ENCODE results near the gene C3orf33. TPM values are rescaled to one million over a fixed set of nuclear protein-coding genes. Genes with fewer than 3 reads are reported as not detected.

The C3orf33 gene
- total and polyA plus RNA-seq, 4 donors: 1.2 to 2.4 (median 1.7) TPM

- no peaks in the 10 kb centered on the region for H3K27me3 ChIP-seq (ENCODE audit: control insufficient read depth in 4 of 4, insufficient read depth in 4 of 4, low read length in 3 of 4)
- WGBS: 3% methylated on average over 33 of the region's 33 CpGs
- H3K9ac ChIP-seq (ENCODE audit: low read depth in 1 of 2, low read length in 2 of 2): peak within 1 kb of the TSS; percentile 28 to 61
- peaks cover 0 to 16% (median 8%) of the 10 kb centered on the region in 4 donors for H3K4me1 ChIP-seq (ENCODE audit: control insufficient read depth in 4 of 4, insufficient read depth in 4 of 4, low read length in 3 of 4)
- H3K36me3 ChIP-seq (ENCODE audit: control insufficient read depth in 4 of 4, insufficient read depth in 3 of 4, low read depth in 1 of 4, low read length in 3 of 4): no peaks in the 10 kb centered on the region
- peak; percentile 39 for DNase-seq (ENCODE audit: low spot score)
- H3K9me3 ChIP-seq (ENCODE audit: control insufficient read depth in 4 of 4, low read length in 3 of 4): no peaks in the 10 kb centered on the region
- no peak within 1 kb of the TSS for H3K27ac ChIP-seq (ENCODE audit: low read depth in 1 of 2, low read length in 2 of 2)
- TF ChIP-seq FOXA1 (IDR thresholded peaks at IDR 0.05): no peak
- no peak for TF ChIP-seq RAD21 (IDR thresholded peaks at IDR 0.05)
- TF ChIP-seq, protein P1, sequence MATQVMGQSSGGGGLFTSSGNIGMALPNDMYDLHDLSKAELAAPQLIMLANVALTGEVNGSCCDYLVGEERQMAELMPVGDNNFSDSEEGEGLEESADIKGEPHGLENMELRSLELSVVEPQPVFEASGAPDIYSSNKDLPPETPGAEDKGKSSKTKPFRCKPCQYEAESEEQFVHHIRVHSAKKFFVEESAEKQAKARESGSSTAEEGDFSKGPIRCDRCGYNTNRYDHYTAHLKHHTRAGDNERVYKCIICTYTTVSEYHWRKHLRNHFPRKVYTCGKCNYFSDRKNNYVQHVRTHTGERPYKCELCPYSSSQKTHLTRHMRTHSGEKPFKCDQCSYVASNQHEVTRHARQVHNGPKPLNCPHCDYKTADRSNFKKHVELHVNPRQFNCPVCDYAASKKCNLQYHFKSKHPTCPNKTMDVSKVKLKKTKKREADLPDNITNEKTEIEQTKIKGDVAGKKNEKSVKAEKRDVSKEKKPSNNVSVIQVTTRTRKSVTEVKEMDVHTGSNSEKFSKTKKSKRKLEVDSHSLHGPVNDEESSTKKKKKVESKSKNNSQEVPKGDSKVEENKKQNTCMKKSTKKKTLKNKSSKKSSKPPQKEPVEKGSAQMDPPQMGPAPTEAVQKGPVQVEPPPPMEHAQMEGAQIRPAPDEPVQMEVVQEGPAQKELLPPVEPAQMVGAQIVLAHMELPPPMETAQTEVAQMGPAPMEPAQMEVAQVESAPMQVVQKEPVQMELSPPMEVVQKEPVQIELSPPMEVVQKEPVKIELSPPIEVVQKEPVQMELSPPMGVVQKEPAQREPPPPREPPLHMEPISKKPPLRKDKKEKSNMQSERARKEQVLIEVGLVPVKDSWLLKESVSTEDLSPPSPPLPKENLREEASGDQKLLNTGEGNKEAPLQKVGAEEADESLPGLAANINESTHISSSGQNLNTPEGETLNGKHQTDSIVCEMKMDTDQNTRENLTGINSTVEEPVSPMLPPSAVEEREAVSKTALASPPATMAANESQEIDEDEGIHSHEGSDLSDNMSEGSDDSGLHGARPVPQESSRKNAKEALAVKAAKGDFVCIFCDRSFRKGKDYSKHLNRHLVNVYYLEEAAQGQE (IDR thresholded peaks at IDR 0.05): no peak
- TF ChIP-seq RXRA (IDR thresholded peaks at IDR 0.05): no peak
- no peak for TF ChIP-seq EGR1 (IDR thresholded peaks at IDR 0.05; ENCODE audit: low read depth in 2 of 2)
- no peak for TF ChIP-seq ATF3 (IDR thresholded peaks at IDR 0.05)
- no peak for TF ChIP-seq FOXA2 (IDR thresholded peaks at IDR 0.05)
- no peak for TF ChIP-seq SP1 (IDR thresholded peaks at IDR 0.05)
- TF ChIP-seq HNF4G (IDR thresholded peaks at IDR 0.05): no peak
- TF ChIP-seq HNF4A (conservative IDR thresholded peaks at IDR 0.05): no peak
- no peak for TF ChIP-seq GABPA (IDR thresholded peaks at IDR 0.05 in 1 of 2, conservative IDR thresholded peaks at IDR 0.05 in 1 of 2)
- no peak for TF ChIP-seq YY1 (IDR thresholded peaks at IDR 0.05)
- TF ChIP-seq, protein P2, sequence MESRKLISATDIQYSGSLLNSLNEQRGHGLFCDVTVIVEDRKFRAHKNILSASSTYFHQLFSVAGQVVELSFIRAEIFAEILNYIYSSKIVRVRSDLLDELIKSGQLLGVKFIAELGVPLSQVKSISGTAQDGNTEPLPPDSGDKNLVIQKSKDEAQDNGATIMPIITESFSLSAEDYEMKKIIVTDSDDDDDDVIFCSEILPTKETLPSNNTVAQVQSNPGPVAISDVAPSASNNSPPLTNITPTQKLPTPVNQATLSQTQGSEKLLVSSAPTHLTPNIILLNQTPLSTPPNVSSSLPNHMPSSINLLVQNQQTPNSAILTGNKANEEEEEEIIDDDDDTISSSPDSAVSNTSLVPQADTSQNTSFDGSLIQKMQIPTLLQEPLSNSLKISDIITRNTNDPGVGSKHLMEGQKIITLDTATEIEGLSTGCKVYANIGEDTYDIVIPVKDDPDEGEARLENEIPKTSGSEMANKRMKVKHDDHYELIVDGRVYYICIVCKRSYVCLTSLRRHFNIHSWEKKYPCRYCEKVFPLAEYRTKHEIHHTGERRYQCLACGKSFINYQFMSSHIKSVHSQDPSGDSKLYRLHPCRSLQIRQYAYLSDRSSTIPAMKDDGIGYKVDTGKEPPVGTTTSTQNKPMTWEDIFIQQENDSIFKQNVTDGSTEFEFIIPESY (IDR thresholded peaks at IDR 0.05): no peak
- TF ChIP-seq, protein P3, sequence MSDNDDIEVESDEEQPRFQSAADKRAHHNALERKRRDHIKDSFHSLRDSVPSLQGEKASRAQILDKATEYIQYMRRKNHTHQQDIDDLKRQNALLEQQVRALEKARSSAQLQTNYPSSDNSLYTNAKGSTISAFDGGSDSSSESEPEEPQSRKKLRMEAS (IDR thresholded peaks at IDR 0.05): no peak
- TF ChIP-seq NR2F2 (IDR thresholded peaks at IDR 0.05): no peak
- TF ChIP-seq JUND (IDR thresholded peaks at IDR 0.05): no peak
- H3K4me3 ChIP-seq (ENCODE audit: low read depth in 1 of 3, low read length in 3 of 3): peak within 1 kb of the TSS; percentile 61 to 77 (median 62)
Observed at GRCh38 chr3:155744626-155745324, 61.3 kb downstream of the C3orf33 start, which contains the start of gene PLCH1. Gene PLCH1, minus strand, starts transcription at chr3:155745071. Its CDS starts 40,847 bp downstream, at chr3:155704224.

DNA sequence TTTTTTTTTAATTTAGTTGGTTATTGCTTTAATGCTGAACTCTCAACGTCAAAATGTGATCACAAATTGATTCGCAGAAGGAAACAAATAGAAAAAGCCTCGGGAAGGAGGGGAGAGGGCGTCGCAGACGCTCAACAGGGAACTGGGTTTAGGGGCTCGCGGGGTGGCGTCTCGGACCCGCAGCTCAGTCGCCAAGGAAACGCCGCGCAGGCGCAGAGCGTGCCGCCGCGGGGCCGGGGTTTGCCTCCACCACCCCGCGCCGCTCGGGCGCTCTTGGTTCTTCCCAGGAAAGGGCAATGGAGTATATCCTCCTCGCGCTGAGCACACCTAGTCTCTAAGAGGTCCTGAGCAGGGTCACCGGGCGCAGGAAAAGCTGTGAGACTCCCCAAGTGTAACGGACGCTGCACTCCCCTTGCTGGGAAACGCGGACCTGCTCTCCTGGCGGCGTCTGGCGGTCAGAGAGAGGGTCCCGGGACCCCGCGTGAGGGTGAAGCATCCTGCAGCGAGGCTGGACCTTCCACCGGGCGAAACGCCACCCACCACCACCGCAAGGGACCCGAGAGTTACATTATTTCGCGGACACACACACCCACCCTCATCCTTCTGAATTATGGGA, 62.0 kb downstream of the C3orf33 start:
- no peak overlapping the region for H3K27ac ChIP-seq (ENCODE audit: low read depth in 1 of 2, low read length in 2 of 2)
- no peaks in the 10 kb centered on the region for H3K27me3 ChIP-seq (ENCODE audit: control insufficient read depth in 4 of 4, insufficient read depth in 4 of 4, low read length in 3 of 4)
- TF ChIP-seq GABPA (IDR thresholded peaks at IDR 0.05 in 1 of 2, conservative IDR thresholded peaks at IDR 0.05 in 1 of 2) (no peak), HNF4G (IDR thresholded peaks at IDR 0.05) (no peak)
- H3K4me3 ChIP-seq (ENCODE audit: low read depth in 1 of 3, low read length in 3 of 3): peak overlapping the region; percentile 61 to 77 (median 62)
- H3K9me3 ChIP-seq (ENCODE audit: control insufficient read depth in 4 of 4, low read length in 3 of 4): no peaks in the 10 kb centered on the region
- peak overlapping the region; percentile 28 to 61 for H3K9ac ChIP-seq (ENCODE audit: low read depth in 1 of 2, low read length in 2 of 2)
- under 1% methylated on average over 48 of the region's 48 CpGs for WGBS
- no peaks in the 10 kb centered on the region for H3K36me3 ChIP-seq (ENCODE audit: control insufficient read depth in 4 of 4, insufficient read depth in 3 of 4, low read depth in 1 of 4, low read length in 3 of 4)
- peaks cover 0 to 16% (median 8%) of the 10 kb centered on the region in 4 donors for H3K4me1 ChIP-seq (ENCODE audit: control insufficient read depth in 4 of 4, insufficient read depth in 4 of 4, low read length in 3 of 4)
- DNase-seq (ENCODE audit: low spot score): peak; percentile 54

All from liver (tissue), 9 donors.